ENCODE measurements around the gene RIPK3.

Gene RIPK3

DNA sequence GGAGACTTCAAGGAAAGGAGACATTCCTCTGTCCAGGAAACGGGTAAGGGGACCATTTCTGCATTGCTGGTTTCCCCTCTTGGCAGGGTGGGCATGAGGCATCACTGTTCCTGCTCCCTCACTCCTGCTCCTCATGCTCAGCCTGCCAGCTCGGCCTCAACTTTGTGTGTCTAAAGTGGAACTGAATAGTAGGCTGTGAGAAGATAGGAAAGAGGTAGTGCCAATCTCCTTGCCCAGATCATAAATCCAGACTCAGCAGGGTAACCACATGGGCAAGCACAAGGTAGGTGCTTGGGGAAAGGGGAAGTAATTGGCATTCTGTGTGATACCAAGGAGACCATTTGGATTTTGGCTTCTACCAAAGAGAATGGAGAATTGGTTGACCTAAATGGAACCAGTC is 25.9 kb downstream of the RIPK3 start:
- peaks cover 21% of the 10 kb centered on the region for H3K27me3 ChIP-seq (ENCODE audit: control insufficient read depth, insufficient read depth, low read length)
- no peak overlapping the region for H3K9ac ChIP-seq (ENCODE audit: low read depth, low read length)
- H3K9me3 ChIP-seq (ENCODE audit: control insufficient read depth, insufficient read depth, low read length) = no peaks in the 10 kb centered on the region
- no peak overlapping the region for H3K4me3 ChIP-seq (ENCODE audit: low read depth, low read length)
- peaks cover 10% of the 10 kb centered on the region for H3K36me3 ChIP-seq (ENCODE audit: control insufficient read depth, insufficient read depth, low read length)
- no peaks in the 10 kb centered on the region for H3K4me1 ChIP-seq (ENCODE audit: control insufficient read depth, insufficient read depth, low read length)

DNA sequence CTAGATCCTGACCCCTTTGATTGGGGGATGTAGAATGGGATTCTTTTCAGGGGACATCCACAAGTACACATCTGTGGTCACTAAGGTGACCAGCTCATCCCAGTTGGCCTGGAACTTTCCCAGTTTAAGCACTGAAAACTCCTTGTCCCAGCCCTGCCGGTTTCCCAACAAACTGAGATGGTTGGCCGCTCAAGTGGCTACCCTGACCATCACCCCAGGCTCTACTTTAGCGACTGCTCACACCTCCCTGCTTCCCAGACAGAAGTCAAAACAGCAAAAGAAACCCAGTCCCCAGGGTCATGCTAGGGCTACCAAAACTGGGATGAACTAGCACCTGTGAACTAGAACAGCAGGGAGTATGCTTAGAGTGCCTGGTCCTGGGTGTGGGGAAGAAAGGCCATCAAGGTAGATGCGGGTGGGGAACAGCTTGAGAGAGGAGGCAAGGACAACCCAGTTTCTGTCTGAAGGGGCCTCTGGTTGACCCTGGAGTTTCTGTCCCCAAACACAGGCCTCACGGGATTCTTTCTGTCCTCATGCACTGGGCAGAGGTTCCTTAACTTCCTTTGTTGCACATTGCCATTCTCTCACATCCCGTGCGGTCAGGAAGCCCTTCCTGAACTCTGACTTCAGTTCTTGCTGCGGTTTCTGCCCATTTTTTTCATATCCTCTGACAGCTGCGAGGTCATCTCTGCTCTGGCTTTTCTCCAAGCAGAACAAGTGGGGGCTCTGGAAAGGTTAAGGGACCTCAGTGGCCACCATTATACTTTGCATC is 26.9 kb downstream of the RIPK3 start:
- H3K4me1 ChIP-seq (ENCODE audit: control insufficient read depth, insufficient read depth, low read length) = no peaks in the 10 kb centered on the region
- H3K9me3 ChIP-seq (ENCODE audit: control insufficient read depth, insufficient read depth, low read length) = no peaks in the 10 kb centered on the region
- no peak overlapping the region for H3K9ac ChIP-seq (ENCODE audit: low read depth, low read length)
- peaks cover 8% of the 10 kb centered on the region for H3K36me3 ChIP-seq (ENCODE audit: control insufficient read depth, insufficient read depth, low read length)
- H3K27me3 ChIP-seq (ENCODE audit: control insufficient read depth, insufficient read depth, low read length) = peaks cover 12% of the 10 kb centered on the region
- no peak overlapping the region for H3K4me3 ChIP-seq (ENCODE audit: low read depth, low read length)

DNA sequence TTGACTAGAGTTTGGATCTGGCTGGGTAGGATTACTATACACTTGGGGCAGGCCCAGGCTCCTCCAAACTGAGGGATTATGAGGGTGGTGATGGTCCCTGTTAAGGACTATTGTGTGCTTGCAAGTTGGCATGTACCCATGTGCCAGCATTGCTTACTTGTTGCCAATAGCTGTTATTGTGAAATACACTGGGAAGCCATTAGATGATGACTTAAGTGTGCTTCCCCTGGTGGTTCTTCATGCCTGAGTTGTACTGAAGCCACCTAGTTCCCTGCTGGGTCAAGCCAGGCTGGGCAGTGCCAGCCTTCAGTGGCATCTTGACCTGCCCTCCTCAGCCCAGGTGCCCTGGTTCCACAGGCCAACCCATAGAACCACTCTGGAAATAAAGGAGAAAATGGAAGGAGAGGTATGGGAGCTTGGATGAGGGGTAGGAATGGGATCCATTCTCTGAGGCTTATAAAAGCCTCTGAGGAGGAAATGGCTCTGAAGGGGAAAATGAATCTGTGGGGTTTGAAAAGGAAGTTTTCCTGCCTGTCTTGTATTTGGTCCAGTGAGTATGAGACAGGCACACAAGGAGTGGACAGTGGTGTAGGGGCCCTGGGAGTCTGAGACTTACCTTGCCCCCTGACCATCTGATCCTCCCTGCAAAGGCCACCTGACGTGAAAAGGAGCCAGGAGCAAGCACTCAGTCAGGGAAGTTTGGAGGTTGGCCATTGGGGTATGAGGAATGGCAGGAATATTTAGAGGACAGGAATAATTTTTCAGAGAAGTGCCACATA is 27.8 kb downstream of the RIPK3 start:
- Histone ChIP-seq H3K4me3 (ENCODE audit: low read depth, low read length) (no peak overlapping the region), H3K9me3 (ENCODE audit: control insufficient read depth, insufficient read depth, low read length) (no peaks in the 10 kb centered on the region), H3K4me1 (ENCODE audit: control insufficient read depth, insufficient read depth, low read length) (no peaks in the 10 kb centered on the region), H3K9ac (ENCODE audit: low read depth, low read length) (no peak overlapping the region), H3K27me3 (ENCODE audit: control insufficient read depth, insufficient read depth, low read length) (peaks cover 3% of the 10 kb centered on the region), H3K36me3 (ENCODE audit: control insufficient read depth, insufficient read depth, low read length) (peaks cover 7% of the 10 kb centered on the region)

DNA sequence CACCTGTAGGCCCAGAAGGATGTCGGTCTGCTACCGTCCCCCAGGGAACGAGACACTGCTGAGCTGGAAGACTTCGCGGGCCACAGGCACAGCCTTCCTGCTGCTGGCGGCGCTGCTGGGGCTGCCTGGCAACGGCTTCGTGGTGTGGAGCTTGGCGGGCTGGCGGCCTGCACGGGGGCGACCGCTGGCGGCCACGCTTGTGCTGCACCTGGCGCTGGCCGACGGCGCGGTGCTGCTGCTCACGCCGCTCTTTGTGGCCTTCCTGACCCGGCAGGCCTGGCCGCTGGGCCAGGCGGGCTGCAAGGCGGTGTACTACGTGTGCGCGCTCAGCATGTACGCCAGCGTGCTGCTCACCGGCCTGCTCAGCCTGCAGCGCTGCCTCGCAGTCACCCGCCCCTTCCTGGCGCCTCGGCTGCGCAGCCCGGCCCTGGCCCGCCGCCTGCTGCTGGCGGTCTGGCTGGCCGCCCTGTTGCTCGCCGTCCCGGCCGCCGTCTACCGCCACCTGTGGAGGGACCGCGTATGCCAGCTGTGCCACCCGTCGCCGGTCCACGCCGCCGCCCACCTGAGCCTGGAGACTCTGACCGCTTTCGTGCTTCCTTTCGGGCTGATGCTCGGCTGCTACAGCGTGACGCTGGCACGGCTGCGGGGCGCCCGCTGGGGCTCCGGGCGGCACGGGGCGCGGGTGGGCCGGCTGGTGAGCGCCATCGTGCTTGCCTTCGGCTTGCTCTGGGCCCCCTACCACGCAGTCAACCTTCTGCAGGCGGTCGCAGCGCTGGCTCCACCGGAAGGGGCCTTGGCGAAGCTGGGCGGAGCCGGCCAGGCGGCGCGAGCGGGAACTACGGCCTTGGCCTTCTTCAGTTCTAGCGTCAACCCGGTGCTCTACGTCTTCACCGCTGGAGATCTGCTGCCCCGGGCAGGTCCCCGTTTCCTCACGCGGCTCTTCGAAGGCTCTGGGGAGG is 28.9 kb downstream of the RIPK3 start, which contains the start of gene LTB4R:
Gene LTB4R, plus strand, starts transcription at position 857 of the 959 bp plus-strand sequence. CDS start 4,150 bp downstream, outside the sequence.
- no peaks in the 10 kb centered on the region for H3K9me3 ChIP-seq (ENCODE audit: control insufficient read depth, insufficient read depth, low read length)
- H3K9ac ChIP-seq (ENCODE audit: low read depth, low read length) = no peak within 1 kb of the TSS
- no peak within 1 kb of the TSS for H3K4me3 ChIP-seq (ENCODE audit: low read depth, low read length)
- no peaks in the 10 kb centered on the region for H3K27me3 ChIP-seq (ENCODE audit: control insufficient read depth, insufficient read depth, low read length)
- H3K4me1 ChIP-seq (ENCODE audit: control insufficient read depth, insufficient read depth, low read length) = no peaks in the 10 kb centered on the region
- H3K36me3 ChIP-seq (ENCODE audit: control insufficient read depth, insufficient read depth, low read length) = peaks cover 10% of the 10 kb centered on the region

DNA sequence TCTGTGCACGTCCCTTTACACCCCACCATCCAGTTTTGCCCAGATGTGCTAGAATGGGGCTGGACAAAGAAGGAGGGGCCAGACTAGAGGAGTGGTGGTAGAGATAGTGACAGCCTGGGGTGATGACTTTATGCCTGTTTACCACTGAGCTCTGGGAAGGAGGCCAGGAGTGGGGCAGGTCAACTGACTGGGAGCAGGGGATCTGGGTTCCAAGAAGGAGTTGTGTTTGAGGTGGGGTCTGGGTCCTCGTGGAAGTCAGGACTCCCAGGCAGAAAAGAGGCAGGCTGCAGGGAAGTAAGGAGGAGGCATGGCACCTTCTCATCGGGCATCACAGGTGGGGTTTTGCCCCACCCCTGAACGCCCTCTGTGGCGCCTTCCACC is 29.5 kb downstream of the RIPK3 start:
- Histone ChIP-seq H3K36me3 (ENCODE audit: control insufficient read depth, insufficient read depth, low read length) (peaks cover 16% of the 10 kb centered on the region), H3K4me3 (ENCODE audit: low read depth, low read length) (no peak overlapping the region), H3K27me3 (ENCODE audit: control insufficient read depth, insufficient read depth, low read length) (no peaks in the 10 kb centered on the region), H3K4me1 (ENCODE audit: control insufficient read depth, insufficient read depth, low read length) (no peaks in the 10 kb centered on the region), H3K9ac (ENCODE audit: low read depth, low read length) (no peak overlapping the region), H3K9me3 (ENCODE audit: control insufficient read depth, insufficient read depth, low read length) (no peaks in the 10 kb centered on the region)

DNA sequence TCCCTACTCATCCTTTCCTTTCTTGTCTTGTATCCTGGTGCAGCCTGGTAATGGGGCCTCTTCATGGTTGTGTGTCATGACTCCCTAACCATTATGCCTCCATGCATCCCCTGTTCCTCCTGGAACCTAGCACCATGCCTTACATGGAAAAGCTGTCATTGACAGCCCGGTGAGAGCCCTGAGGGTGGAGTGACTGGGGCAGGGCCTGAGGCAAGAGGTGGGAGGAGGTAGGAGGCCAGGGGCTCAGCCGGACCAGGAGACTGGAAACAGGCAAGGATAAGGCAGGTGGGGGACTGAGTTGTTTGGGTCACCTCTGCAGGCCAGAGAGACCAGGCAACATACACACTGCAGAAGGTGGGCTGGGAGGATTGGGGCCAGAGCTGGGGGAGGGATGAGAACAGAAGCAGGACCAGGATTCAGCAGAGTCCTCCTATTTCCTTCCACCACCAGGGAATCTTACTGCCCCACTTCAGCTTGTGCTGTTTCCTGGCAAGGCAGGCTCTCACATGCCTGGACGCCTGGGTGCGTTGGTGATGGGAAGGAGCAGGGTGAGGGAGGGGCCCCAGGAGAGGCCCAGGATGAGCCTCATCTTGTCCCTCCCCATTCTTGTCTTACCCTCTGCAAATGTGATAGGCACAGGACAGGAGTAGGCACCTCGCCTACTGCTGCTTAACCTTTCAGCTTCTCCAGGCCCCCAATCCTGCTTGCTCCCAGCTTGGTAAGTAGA is 30.1 kb downstream of the RIPK3 start, which contains the start of gene LTB4R2:
Gene LTB4R2, plus strand, starts transcription at position 603 of the 727 bp plus-strand sequence. CDS start 525 bp downstream, outside the sequence.
- Histone ChIP-seq H3K4me1 (ENCODE audit: control insufficient read depth, insufficient read depth, low read length) (no peaks in the 10 kb centered on the region), H3K27me3 (ENCODE audit: control insufficient read depth, insufficient read depth, low read length) (no peaks in the 10 kb centered on the region), H3K9ac (ENCODE audit: low read depth, low read length) (no peak within 1 kb of the TSS), H3K9me3 (ENCODE audit: control insufficient read depth, insufficient read depth, low read length) (no peaks in the 10 kb centered on the region), H3K4me3 (ENCODE audit: low read depth, low read length) (no peak within 1 kb of the TSS), H3K36me3 (ENCODE audit: control insufficient read depth, insufficient read depth, low read length) (peaks cover 20% of the 10 kb centered on the region)

DNA sequence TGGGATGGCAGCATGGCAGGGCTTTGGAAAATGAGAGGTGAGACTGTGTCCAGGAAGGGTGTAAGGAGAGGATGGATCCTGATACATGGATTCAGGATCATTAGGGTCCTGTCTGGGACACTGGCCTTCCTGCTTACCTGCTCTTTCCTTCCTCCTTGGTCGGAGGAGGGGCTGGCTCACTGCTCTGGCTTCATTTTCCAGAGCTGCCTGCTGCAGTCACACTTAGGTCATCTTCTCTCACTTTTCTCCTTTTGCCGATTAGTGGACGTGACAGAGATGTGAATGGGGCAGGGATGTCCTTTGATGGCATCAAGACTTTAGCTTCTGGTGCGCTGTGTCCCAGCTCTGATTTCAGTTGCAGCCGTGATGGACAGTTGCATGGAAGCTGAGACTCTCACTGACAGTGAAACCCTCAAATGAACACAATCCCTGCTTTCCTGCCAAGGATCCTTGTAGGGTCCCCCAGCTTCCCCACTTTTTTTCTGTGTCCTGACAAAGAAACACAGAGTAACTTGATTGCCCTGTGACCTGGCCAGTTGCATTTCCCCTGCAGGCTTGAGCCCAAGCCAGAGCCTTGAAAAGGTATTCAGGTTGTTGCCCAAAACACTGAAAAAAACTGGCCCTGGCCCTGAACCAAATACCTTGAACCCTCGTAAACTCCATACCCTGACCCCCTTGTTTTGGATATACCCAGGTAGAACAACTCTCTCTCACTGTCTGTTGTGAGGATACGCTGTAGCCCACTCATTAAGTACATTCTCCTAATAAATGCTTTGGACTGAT is 31.3 kb downstream of the RIPK3 start:
- no peaks in the 10 kb centered on the region for H3K9me3 ChIP-seq (ENCODE audit: control insufficient read depth, insufficient read depth, low read length)
- H3K9ac ChIP-seq (ENCODE audit: low read depth, low read length) = no peak overlapping the region
- H3K27me3 ChIP-seq (ENCODE audit: control insufficient read depth, insufficient read depth, low read length) = no peaks in the 10 kb centered on the region
- no peak overlapping the region for H3K4me3 ChIP-seq (ENCODE audit: low read depth, low read length)
- peaks cover 32% of the 10 kb centered on the region for H3K36me3 ChIP-seq (ENCODE audit: control insufficient read depth, insufficient read depth, low read length)
- no peaks in the 10 kb centered on the region for H3K4me1 ChIP-seq (ENCODE audit: control insufficient read depth, insufficient read depth, low read length)

DNA sequence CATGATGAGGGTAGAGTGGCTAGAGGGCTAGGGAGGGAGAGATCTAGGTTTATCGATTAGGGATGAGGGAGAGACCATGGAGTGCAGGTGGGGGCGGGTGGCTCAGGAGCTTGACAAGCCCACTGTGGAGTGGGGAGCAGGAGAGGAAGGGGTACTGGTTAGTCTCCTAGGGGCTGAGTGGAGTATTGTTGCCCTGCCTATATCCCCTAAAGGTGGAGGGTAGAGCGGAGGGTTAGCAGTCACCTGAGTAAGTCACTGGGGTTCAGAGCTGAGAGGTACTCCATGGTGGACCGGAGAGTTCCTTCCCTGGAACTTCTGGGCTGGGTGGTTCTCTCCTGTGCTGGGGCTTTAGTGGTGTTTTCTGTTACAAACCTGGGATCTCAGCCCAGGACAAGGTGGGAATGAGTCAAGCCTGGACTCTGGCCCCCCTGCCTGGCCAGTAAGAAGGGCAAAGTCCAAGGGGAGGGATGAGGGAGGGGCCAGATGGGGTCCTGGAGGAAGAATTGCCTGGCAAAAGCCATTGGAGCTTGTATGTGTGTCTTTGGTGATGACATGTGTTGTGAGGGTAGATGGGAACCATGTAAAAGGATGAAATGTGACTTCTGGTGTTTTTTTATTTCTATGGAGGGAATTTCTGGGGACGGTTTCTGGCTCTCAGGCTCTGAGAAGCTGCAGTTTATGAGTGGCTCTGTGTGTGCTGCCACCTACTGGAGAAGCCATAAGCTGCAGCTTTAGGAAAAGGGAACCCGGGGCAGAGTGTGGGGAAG is 32.0 kb downstream of the RIPK3 start, which contains the start of gene CIDEB:
Gene CIDEB, minus strand, starts transcription at position 403 of the 767 bp plus-strand sequence. Its CDS starts 119 bp downstream, at position 284.
- Histone ChIP-seq H3K4me3 (ENCODE audit: low read depth, low read length) (no peak within 1 kb of the TSS), H3K9ac (ENCODE audit: low read depth, low read length) (no peak within 1 kb of the TSS), H3K4me1 (ENCODE audit: control insufficient read depth, insufficient read depth, low read length) (no peaks in the 10 kb centered on the region), H3K36me3 (ENCODE audit: control insufficient read depth, insufficient read depth, low read length) (peaks cover 38% of the 10 kb centered on the region), H3K9me3 (ENCODE audit: control insufficient read depth, insufficient read depth, low read length) (no peaks in the 10 kb centered on the region), H3K27me3 (ENCODE audit: control insufficient read depth, insufficient read depth, low read length) (no peaks in the 10 kb centered on the region)

DNA sequence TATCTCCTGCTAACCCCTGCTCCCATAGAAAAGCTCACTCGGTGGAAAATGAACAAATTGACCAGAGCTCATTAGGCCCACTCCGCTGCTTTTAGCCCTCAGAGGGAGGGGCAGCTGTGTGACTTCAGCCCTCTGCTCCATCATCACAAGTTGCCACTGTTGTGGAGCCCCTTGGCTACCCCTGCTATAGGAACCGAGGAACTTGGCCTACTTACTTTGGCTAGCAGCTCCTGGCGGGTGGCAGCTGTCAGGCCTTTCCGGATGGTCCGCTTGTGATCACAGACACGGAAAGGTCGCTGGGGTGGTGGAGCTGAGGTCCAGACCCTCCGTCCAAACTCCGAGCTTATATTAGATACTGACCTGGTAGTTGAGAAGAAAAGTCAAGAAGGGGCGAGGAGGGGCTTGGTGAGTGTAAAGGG is 32.6 kb downstream of the RIPK3 start:
- no peaks in the 10 kb centered on the region for H3K27me3 ChIP-seq (ENCODE audit: control insufficient read depth, insufficient read depth, low read length)
- H3K9ac ChIP-seq (ENCODE audit: low read depth, low read length) = no peak overlapping the region
- H3K4me1 ChIP-seq (ENCODE audit: control insufficient read depth, insufficient read depth, low read length) = no peaks in the 10 kb centered on the region
- H3K9me3 ChIP-seq (ENCODE audit: control insufficient read depth, insufficient read depth, low read length) = no peaks in the 10 kb centered on the region
- H3K4me3 ChIP-seq (ENCODE audit: low read depth, low read length) = no peak overlapping the region
- peaks cover 44% of the 10 kb centered on the region for H3K36me3 ChIP-seq (ENCODE audit: control insufficient read depth, insufficient read depth, low read length)

DNA sequence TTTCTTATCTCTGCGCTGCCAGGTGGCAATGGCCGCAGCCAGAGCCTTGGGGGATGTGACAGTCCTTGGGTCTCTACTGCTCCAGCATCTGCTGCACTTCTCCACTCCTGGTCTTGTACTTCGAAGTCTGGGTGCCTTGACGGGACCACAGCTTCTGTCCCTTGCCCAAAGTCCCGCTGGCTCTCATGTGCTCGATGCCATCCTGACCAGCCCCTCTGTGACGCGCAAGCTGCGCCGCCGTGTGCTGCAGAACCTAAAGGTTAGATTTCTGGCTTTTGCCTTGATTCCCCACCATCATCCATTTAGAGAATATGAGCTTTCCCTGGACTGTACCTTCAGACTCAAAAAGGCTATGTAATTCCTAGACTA is 35.8 kb downstream of the RIPK3 start:
- no peaks in the 10 kb centered on the region for H3K9me3 ChIP-seq (ENCODE audit: control insufficient read depth, insufficient read depth, low read length)
- no peaks in the 10 kb centered on the region for H3K27me3 ChIP-seq (ENCODE audit: control insufficient read depth, insufficient read depth, low read length)
- peaks cover 43% of the 10 kb centered on the region for H3K36me3 ChIP-seq (ENCODE audit: control insufficient read depth, insufficient read depth, low read length)
- H3K4me3 ChIP-seq (ENCODE audit: low read depth, low read length) = no peak overlapping the region
- H3K4me1 ChIP-seq (ENCODE audit: control insufficient read depth, insufficient read depth, low read length) = no peaks in the 10 kb centered on the region
- no peak overlapping the region for H3K9ac ChIP-seq (ENCODE audit: low read depth, low read length)

Measured in iPS-15b (cell line).